ENCODE data around the gene PBX3. TPM values are rescaled to one million over a fixed set of nuclear protein-coding genes. Genes with fewer than 3 reads are reported as not detected.

The PBX3 gene
- total RNA-seq, 1 experiment from 2014 or later = 1.5 TPM

- H3K4me3 ChIP-seq (ENCODE audit: low read depth, low read length, poor library complexity, severe bottlenecking) = no peak overlapping the region
- BruUV-seq (replicated peaks) = no TSS peak
- H3K27me3 ChIP-seq (replicated peaks; ENCODE audit: insufficient read depth, low read depth, low read length, poor library complexity) = no peaks in the 10 kb centered on the region
- POLR2A ChIA-PET (ENCODE audit: low non-redundant PET) = no interaction called here
- CTCF ChIA-PET = no interaction called here
- no peaks in the 10 kb centered on the region for H3K4me1 ChIP-seq (ENCODE audit: insufficient read depth, low read length, poor library complexity, severe bottlenecking)
- no peak overlapping the region for H3K27ac ChIP-seq (ENCODE audit: low read depth, low read length, poor library complexity, severe bottlenecking)
- H3K36me3 ChIP-seq (ENCODE audit: insufficient read depth, low read length, poor library complexity, severe bottlenecking) = no peaks in the 10 kb centered on the region
- no peak for TF ChIP-seq EZH2 (IDR thresholded peaks at IDR 0.05; ENCODE audit: borderline replicate concordance, low read depth, low read length, poor library complexity, severe bottlenecking)
- no peak for TF ChIP-seq CTCF (conservative IDR thresholded peaks at IDR 0.05; ENCODE audit: low read depth, low read length)
- no peak for DNase-seq (ENCODE audit: low spot score)
- intact Hi-C loops (cut with micrococcal nuclease; ENCODE audit: unreplicated experiment) = no loop called here
- H3K9me3 ChIP-seq (ENCODE audit: low read depth, low read length, poor library complexity, severe bottlenecking) = no peaks in the 10 kb centered on the region
Measured at GRCh38 chr9:125991886-125992529, 244.8 kb downstream of the PBX3 start.

GRCh38 chr9:125992557-125992956 is 245.4 kb downstream of the PBX3 start:
- Histone ChIP-seq H3K4me3 (ENCODE audit: low read depth, low read length, poor library complexity, severe bottlenecking) (no peak overlapping the region), H3K27me3 (replicated peaks; ENCODE audit: insufficient read depth, low read depth, low read length, poor library complexity) (no peaks in the 10 kb centered on the region), H3K9me3 (ENCODE audit: low read depth, low read length, poor library complexity, severe bottlenecking) (no peaks in the 10 kb centered on the region), H3K4me1 (ENCODE audit: insufficient read depth, low read length, poor library complexity, severe bottlenecking) (no peaks in the 10 kb centered on the region), H3K27ac (ENCODE audit: low read depth, low read length, poor library complexity, severe bottlenecking) (no peak overlapping the region), H3K36me3 (ENCODE audit: insufficient read depth, low read length, poor library complexity, severe bottlenecking) (no peaks in the 10 kb centered on the region)
- no TSS peak for BruUV-seq (replicated peaks)
- CTCF ChIA-PET = no interaction called here
- no peak for DNase-seq (ENCODE audit: low spot score)
- POLR2A ChIA-PET (ENCODE audit: low non-redundant PET) = no interaction called here
- intact Hi-C loops (cut with micrococcal nuclease; ENCODE audit: unreplicated experiment) = no loop called here
- no peak for TF ChIP-seq EZH2 (IDR thresholded peaks at IDR 0.05; ENCODE audit: borderline replicate concordance, low read depth, low read length, poor library complexity, severe bottlenecking)
- no peak for TF ChIP-seq CTCF (conservative IDR thresholded peaks at IDR 0.05; ENCODE audit: low read depth, low read length)

GRCh38 chr9:125993466-125993865 is 246.3 kb downstream of the PBX3 start:
- no peaks in the 10 kb centered on the region for H3K4me1 ChIP-seq (ENCODE audit: insufficient read depth, low read length, poor library complexity, severe bottlenecking)
- H3K9me3 ChIP-seq (ENCODE audit: low read depth, low read length, poor library complexity, severe bottlenecking) = no peaks in the 10 kb centered on the region
- H3K4me3 ChIP-seq (ENCODE audit: low read depth, low read length, poor library complexity, severe bottlenecking) = no peak overlapping the region
- no peak overlapping the region for H3K27ac ChIP-seq (ENCODE audit: low read depth, low read length, poor library complexity, severe bottlenecking)
- intact Hi-C loops (cut with micrococcal nuclease; ENCODE audit: unreplicated experiment) = no loop called here
- no peak for DNase-seq (ENCODE audit: low spot score)
- BruUV-seq (replicated peaks) = no TSS peak
- CTCF ChIA-PET = no interaction called here
- H3K36me3 ChIP-seq (ENCODE audit: insufficient read depth, low read length, poor library complexity, severe bottlenecking) = no peaks in the 10 kb centered on the region
- H3K27me3 ChIP-seq (replicated peaks; ENCODE audit: insufficient read depth, low read depth, low read length, poor library complexity) = no peaks in the 10 kb centered on the region
- no peak for TF ChIP-seq EZH2 (IDR thresholded peaks at IDR 0.05; ENCODE audit: borderline replicate concordance, low read depth, low read length, poor library complexity, severe bottlenecking)
- TF ChIP-seq CTCF (conservative IDR thresholded peaks at IDR 0.05; ENCODE audit: low read depth, low read length) = no peak
- POLR2A ChIA-PET (ENCODE audit: low non-redundant PET) = no interaction called here
